GM12878 (cell line): ENCODE measurements around the gene DDX24. TPM values are rescaled to one million over a fixed set of nuclear protein-coding genes. Genes with fewer than 3 reads are reported as not detected.

ENCODE experiments used
- ASH2L ChIP-seq: fragments of 300-600, 200-600 bp; sonication (generic); IDR thresholded peaks from 2 replicates; pipeline ENCODE4 v1.6.1; 2017; ENCODE audit warnings: low read depth, mild to moderate bottlenecking, borderline replicate concordance
- ATF7 ChIP-seq: fragments of 450-650 bp; IDR thresholded peaks from 2 replicates; pipeline ENCODE4 v1.6.1; 2016; ENCODE audit warnings: low read depth, mild to moderate bottlenecking
- BCL11A ChIP-seq: IDR thresholded peaks from 2 replicates; pipeline ENCODE4 v1.6.1; 2011; ENCODE audit warnings: low read depth, low read length
- BRCA1 ChIP-seq: IDR thresholded peaks from 2 replicates; pipeline ENCODE4 v1.6.1; 2011; ENCODE audit warnings: low read depth, low read length, improper control_type of control experiment
- CHD4 ChIP-seq: fragments of 200-600 bp; sonication (generic); IDR thresholded peaks from 2 replicates; pipeline ENCODE4 v1.6.1; 2016; ENCODE audit warnings: mild to moderate bottlenecking
- EGR1 ChIP-seq, 2 experiments: IDR thresholded peaks; 1 replicate in 1 of 2; 2 replicates in 1 of 2; pipeline ENCODE4 v1.6.1; 2011 to 2012; ENCODE audit warnings: low read depth in 2 of 2, low read length in 2 of 2, borderline replicate concordance in 1 of 2, mild to moderate bottlenecking in 1 of 2, moderate library complexity in 1 of 2
- FOXM1 ChIP-seq: IDR thresholded peaks from 2 replicates; pipeline ENCODE4 v1.6.1; 2012; ENCODE audit warnings: low read depth, mild to moderate bottlenecking, inconsistent platforms, low read length, moderate library complexity
- HCFC1 ChIP-seq: fragments of 150-350 bp; IDR thresholded peaks from 2 replicates; pipeline ENCODE4 v1.6.1; 2014; ENCODE audit warnings: low read length
- JUNB ChIP-seq: IDR thresholded peaks from 2 replicates; pipeline ENCODE4 v1.6.1; 2016; ENCODE audit warnings: antibody characterized with exemption, mild to moderate bottlenecking
- KAT2A ChIP-seq: conservative IDR thresholded peaks from 2 replicates; pipeline ENCODE4 v1.6.1; 2011; ENCODE audit warnings: low read depth, low read length; ENCODE audit not compliant: control insufficient read depth
- NFYA ChIP-seq: IDR thresholded peaks from 2 replicates; pipeline ENCODE4 v1.6.1; 2011; ENCODE audit warnings: low read depth, mild to moderate bottlenecking, low read length, improper control_type of control experiment, borderline replicate concordance
- RBBP5 ChIP-seq: fragments of 200-600 bp; sonication (generic); conservative IDR thresholded peaks from 2 replicates; pipeline ENCODE4 v1.6.1; 2016
- SIN3A ChIP-seq: IDR thresholded peaks from 2 replicates; pipeline ENCODE4 v1.6.1; 2012; ENCODE audit warnings: low read depth, low read length, improper control_type of control experiment
- SRF ChIP-seq, 2 experiments: IDR thresholded peaks; 2 replicates each; pipeline ENCODE4 v1.6.1; 2011; ENCODE audit warnings: low read depth in 2 of 2, low read length in 2 of 2, mild to moderate bottlenecking in 1 of 2, moderate library complexity in 1 of 2
- TBL1XR1 ChIP-seq: IDR thresholded peaks from 2 replicates; pipeline ENCODE4 v1.6.1; 2012; ENCODE audit warnings: low read depth, low read length, improper control_type of control experiment
- polyA plus RNA-seq, 11 experiments: library from polyadenylated mRNA; depleted of rRNA in 4 of 11; unstranded in 6 of 11; stranded (reverse) in 5 of 11; fragments of >200 nt; fragmentation: Nextera tagmentation in 4 of 11; fragmentation: Illumina TruSeq in 1 of 11; extraction: Ambion mirVana in 4 of 11; extraction: Trizol in 1 of 11; gene quantifications; 1 replicate in 1 of 11; 2 replicates in 10 of 11; pipeline versions ENCODE4 v1.2.1 to v1.2.3, GENCODE V29; 2011 to 2016; ENCODE audit warnings: inconsistent platforms in 2 of 11, missing spikeins in 2 of 11, low read depth in 1 of 11
- total RNA-seq, 4 experiments: library from RNA; depleted of rRNA in 3 of 4; stranded (reverse); fragments of >200 nt in 3 of 4; fragmentation: Illumina TruSeq in 1 of 4; extraction: Trizol in 1 of 4; gene quantifications; 2 replicates each; pipeline versions ENCODE4 v1.2.1 to v1.2.3, GENCODE V29; 2013 to 2021
- TF ChIP-seq, protein P1 (sequence below): IDR thresholded peaks from 2 replicates; pipeline ENCODE4 v1.6.1; 2012; ENCODE audit warnings: mild to moderate bottlenecking, low read depth, low read length
- TF ChIP-seq, protein P2 (sequence below): IDR thresholded peaks from 2 replicates; pipeline ENCODE4 v1.6.1; 2012; ENCODE audit warnings: low read depth, low read length, improper control_type of control experiment
- TF ChIP-seq, protein P3 (sequence below): fragments of 450-650 bp; IDR thresholded peaks from 2 replicates; pipeline ENCODE4 v1.6.1; 2016; ENCODE audit warnings: mild to moderate bottlenecking, moderate library complexity, borderline replicate concordance

DDX24 gene
- total and polyA plus RNA-seq, 10 of the 15 experiments (the other 5 are each of a cell fraction or from before 2014, with no cell fraction given), result 137 to 266 (median 184) TPM

DNA sequence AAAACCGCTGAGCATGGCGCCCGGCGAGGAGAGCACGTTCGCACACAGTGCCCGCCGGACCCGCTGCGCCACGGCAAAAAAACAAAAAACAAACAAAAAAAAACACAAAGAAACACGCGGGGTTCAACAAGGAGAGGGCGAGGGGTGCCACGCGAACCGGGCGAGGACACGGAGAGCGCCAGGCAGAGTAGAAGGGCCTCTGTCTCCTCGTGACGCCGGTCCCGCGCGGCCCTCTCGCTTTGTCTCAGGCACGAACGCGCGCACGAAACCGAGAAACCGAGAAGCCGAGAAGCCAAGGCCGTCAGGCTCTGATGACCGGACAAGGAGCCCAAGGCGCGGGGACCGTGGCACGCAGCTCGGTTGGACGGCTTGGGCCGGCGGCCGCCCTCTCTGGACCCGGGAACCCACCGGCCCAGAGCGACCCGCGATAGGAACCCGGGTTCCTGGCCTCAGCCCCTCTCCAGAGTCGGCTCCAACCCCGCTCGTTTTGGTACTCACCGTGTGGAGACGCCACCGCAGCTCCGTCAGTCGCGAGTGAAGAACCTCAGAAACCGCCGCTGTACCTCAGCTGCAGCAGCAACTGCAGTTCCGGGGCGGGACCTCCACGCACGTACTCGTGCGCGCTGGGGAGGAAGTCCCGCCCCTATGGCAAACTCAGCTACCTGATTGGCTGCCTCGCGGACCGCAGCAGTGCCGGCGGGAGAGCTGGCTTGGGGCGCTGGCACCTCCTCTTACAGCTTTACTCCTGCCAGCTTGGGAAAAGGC is at the start of gene DDX24, which contains the start of gene IFI27L1 (continued):
- no peak for TF ChIP-seq JUNB
- TF ChIP-seq ASH2L, result no peak
- no peak for TF ChIP-seq CHD4
- TF ChIP-seq, protein P1, sequence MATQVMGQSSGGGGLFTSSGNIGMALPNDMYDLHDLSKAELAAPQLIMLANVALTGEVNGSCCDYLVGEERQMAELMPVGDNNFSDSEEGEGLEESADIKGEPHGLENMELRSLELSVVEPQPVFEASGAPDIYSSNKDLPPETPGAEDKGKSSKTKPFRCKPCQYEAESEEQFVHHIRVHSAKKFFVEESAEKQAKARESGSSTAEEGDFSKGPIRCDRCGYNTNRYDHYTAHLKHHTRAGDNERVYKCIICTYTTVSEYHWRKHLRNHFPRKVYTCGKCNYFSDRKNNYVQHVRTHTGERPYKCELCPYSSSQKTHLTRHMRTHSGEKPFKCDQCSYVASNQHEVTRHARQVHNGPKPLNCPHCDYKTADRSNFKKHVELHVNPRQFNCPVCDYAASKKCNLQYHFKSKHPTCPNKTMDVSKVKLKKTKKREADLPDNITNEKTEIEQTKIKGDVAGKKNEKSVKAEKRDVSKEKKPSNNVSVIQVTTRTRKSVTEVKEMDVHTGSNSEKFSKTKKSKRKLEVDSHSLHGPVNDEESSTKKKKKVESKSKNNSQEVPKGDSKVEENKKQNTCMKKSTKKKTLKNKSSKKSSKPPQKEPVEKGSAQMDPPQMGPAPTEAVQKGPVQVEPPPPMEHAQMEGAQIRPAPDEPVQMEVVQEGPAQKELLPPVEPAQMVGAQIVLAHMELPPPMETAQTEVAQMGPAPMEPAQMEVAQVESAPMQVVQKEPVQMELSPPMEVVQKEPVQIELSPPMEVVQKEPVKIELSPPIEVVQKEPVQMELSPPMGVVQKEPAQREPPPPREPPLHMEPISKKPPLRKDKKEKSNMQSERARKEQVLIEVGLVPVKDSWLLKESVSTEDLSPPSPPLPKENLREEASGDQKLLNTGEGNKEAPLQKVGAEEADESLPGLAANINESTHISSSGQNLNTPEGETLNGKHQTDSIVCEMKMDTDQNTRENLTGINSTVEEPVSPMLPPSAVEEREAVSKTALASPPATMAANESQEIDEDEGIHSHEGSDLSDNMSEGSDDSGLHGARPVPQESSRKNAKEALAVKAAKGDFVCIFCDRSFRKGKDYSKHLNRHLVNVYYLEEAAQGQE, result no peak
- no peak for TF ChIP-seq SRF (IDR thresholded peaks at IDR 0.05; ENCODE audit: low read depth in 2 of 2, low read length in 2 of 2)
- TF ChIP-seq FOXM1, result no peak
- TF ChIP-seq RBBP5, result no peak
- TF ChIP-seq, protein P2, sequence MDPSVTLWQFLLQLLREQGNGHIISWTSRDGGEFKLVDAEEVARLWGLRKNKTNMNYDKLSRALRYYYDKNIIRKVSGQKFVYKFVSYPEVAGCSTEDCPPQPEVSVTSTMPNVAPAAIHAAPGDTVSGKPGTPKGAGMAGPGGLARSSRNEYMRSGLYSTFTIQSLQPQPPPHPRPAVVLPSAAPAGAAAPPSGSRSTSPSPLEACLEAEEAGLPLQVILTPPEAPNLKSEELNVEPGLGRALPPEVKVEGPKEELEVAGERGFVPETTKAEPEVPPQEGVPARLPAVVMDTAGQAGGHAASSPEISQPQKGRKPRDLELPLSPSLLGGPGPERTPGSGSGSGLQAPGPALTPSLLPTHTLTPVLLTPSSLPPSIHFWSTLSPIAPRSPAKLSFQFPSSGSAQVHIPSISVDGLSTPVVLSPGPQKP, result no peak; the same call in 1 of the 2 replicates
- TF ChIP-seq SIN3A, result no peak
- TF ChIP-seq KAT2A, result no peak
- TF ChIP-seq, protein P3, sequence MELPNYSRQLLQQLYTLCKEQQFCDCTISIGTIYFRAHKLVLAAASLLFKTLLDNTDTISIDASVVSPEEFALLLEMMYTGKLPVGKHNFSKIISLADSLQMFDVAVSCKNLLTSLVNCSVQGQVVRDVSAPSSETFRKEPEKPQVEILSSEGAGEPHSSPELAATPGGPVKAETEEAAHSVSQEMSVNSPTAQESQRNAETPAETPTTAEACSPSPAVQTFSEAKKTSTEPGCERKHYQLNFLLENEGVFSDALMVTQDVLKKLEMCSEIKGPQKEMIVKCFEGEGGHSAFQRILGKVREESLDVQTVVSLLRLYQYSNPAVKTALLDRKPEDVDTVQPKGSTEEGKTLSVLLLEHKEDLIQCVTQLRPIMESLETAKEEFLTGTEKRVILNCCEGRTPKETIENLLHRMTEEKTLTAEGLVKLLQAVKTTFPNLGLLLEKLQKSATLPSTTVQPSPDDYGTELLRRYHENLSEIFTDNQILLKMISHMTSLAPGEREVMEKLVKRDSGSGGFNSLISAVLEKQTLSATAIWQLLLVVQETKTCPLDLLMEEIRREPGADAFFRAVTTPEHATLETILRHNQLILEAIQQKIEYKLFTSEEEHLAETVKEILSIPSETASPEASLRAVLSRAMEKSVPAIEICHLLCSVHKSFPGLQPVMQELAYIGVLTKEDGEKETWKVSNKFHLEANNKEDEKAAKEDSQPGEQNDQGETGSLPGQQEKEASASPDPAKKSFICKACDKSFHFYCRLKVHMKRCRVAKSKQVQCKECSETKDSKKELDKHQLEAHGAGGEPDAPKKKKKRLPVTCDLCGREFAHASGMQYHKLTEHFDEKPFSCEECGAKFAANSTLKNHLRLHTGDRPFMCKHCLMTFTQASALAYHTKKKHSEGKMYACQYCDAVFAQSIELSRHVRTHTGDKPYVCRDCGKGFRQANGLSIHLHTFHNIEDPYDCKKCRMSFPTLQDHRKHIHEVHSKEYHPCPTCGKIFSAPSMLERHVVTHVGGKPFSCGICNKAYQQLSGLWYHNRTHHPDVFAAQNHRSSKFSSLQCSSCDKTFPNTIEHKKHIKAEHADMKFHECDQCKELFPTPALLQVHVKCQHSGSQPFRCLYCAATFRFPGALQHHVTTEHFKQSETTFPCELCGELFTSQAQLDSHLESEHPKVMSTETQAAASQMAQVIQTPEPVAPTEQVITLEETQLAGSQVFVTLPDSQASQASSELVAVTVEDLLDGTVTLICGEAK, result peak; percentile 88
- no peak for TF ChIP-seq BRCA1
- no peak for TF ChIP-seq ATF7
- TF ChIP-seq BCL11A, result no peak
- TF ChIP-seq HCFC1, result no peak
- no peak for TF ChIP-seq EGR1 (IDR thresholded peaks at IDR 0.05; ENCODE audit: borderline replicate concordance in 1 of 2, low read depth in 2 of 2, low read length in 2 of 2)
- TF ChIP-seq TBL1XR1, result no peak
- TF ChIP-seq NFYA, result no peak; the same call in 1 of the 2 replicates
